HG03025 (cell line): ENCODE data around the gene TAF5.
"Not testable (repeated sequence)": the region's sequence is repeated elsewhere in the genome, so short reads cannot be mapped to it uniquely, and the experiment has no call there.

Source experiments
- ATAC-seq: cut with Tn5 transposase; IDR thresholded peaks from one replicate; pipeline ENCODE4 v1.9.1; 2021; ENCODE audit warnings: mild to moderate bottlenecking, moderate library complexity; ENCODE audit not compliant: unreplicated experiment, low FRiP score

Gene TAF5

DNA sequence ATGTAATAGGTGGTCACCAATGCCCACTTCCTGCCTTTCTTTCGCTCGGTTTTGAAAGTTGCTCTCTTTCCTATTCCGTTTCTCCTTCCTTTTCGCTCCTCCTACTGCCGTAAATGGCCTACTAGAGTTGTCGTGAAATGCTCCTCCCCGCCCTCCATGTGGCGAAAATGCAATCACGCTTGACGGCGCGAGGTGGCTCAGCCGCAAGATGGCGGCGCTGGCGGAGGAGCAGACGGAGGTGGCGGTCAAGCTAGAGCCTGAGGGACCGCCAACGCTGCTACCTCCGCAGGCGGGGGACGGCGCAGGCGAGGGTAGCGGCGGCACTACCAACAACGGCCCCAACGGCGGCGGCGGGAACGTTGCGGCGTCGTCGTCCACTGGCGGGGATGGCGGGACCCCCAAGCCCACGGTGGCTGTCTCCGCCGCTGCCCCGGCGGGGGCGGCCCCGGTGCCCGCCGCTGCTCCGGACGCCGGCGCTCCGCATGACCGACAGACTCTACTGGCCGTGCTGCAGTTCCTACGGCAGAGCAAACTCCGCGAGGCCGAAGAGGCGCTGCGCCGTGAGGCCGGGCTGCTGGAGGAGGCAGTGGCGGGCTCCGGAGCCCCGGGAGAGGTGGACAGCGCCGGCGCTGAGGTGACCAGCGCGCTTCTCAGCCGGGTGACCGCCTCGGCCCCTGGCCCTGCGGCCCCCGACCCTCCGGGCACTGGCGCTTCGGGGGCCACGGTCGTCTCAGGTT is at the start of gene TAF5:
TSS of gene TAF5 (plus strand) at position 195 of the 737 bp plus-strand sequence. CDS start at position 209, 14 bp downstream.
- peak; percentile 56 for ATAC-seq

DNA sequence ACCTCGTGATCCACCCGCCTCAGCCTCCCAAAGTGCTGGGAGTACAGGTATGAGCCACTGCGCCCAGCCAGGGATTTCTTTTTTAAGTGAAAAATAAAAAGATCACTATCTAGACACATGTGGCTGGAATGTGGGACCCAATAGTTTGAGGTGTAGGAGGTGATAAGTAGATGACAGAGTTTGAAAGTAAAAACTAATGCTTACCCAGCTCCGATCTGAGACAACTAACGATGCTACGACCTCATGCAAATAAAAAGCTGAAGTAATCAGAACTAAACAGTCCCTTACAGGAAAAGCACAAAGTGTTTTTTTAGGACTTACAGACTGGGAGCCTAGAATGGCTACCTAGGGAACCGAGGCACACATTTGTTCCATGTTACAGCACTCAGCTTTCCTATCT is 39.9 kb upstream of the TAF5 start:
- no peak for ATAC-seq

DNA sequence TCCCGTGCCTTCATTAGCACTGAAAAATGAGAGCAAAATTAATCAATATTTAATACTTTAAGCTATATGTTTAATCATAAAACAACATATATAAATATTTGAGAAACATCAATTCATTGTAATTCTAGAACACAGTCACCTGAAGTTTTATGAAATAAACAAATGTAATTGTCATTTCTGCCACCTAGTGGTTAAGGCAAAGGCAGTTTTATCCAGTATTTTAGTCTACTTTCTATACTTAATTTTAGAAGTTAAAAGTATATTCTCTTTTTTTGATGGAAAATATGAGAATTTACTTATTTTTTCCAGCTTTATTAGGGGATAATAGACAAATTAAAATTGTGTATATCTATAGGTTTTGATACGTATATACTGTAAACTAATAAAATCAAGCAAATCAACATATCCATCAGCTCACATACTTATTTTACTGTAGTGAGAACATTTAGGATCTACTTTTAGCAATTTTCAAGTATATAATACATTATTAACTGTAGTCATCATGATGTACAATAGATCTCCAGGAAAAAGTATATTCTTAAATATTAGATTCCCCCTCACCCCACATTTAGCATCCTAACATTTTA is 33.7 kb upstream of the TAF5 start:
- ATAC-seq, result no peak

DNA sequence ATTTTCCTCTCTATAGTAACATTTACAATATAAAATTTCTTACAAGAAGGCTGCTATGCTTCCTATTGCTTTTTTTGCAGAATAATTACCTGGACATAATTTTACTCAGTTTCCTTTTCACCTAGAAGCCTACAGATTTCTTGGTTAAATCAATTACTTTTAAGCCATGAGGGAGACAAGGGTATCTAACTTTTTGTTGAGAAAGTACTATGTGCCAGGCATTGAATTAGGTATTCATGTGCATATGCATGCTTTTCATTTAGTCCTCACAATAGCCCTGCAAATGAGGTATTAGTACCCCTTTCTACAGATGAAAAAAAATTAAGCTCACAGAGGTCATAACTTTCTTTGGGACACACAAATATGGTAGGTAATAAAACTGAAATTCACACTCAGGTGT is 33.2 kb upstream of the TAF5 start:
- no peak for ATAC-seq

DNA sequence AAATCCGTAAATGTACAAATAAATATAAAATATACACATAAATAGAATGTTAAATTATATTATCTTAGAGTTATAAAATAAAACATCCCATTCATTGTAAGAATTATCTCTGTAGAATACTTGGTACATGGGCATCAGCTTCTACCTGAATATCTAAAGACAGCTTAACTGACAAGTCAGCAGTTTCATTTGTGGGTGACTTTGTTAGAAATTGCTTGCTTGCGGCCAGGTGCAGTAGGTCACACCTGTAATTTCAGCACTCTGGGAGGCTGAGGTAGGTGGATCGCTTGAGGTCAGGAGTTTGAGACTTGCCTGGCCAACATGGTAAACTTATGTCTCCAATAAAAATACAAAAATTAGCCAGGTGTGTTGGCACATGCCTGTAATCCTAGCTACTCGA is 31.4 kb upstream of the TAF5 start:
- no peak for ATAC-seq

DNA sequence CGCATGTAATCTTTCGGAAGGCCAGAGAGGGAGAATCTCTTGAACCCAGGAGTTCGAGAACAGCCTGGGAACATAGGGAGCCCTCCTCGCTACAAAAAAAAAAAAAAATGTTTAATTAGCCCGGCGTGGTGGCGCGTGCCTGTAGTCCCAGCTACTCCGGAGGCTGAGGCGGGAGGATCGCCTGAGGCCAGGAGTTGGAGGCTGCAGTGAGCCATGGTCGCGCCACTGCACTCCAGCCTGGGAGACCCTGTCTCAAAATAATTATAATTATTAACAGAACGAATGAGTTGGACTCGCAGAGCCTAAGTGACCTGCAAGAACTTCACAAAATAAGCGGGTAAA is 17.6 kb upstream of the TAF5 start:
- ATAC-seq, result no peak

DNA sequence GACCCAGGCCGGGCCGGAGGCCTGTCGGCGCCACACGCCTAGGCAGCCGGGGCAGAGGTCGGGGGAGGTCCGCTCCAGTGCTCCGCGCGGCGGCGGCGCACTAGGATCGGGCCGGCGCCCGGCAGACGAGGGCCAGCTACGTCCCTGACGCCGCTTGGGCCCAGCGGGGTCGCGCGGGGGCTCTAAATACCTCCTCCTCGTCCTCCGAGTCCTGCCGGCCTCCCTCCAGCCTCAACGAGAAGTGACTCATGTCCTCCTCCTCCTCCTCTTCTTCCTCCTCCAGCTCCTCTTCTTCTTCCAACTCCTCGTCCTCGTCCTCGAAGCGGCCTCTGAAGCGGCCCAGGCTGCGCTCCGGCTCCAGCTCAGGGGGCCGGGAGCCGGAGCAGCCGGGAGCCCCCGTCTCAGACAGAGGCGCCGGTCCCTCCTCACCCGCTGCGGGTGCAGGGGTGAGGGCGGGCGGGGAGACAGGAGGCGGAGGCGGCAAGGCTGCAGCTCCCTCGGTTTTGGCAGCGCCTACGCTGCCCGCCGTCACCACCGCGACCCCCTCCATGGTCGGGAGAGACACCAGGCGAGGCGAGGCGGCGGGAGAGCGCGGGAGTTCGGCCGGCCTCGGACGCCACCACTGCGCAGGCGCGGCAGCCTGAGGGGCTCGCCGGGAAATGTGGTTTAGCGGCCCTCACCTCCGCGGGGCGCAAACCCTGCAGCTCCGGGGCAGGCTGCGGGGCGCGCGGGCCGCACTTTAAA is 17.1 kb upstream of the TAF5 start, which contains the start of gene PCGF6:
TSS of gene PCGF6 (minus strand) at position 624 of the 744 bp plus-strand sequence. CDS start at position 550, 74 bp downstream.
- ATAC-seq, result peak; percentile 66

DNA sequence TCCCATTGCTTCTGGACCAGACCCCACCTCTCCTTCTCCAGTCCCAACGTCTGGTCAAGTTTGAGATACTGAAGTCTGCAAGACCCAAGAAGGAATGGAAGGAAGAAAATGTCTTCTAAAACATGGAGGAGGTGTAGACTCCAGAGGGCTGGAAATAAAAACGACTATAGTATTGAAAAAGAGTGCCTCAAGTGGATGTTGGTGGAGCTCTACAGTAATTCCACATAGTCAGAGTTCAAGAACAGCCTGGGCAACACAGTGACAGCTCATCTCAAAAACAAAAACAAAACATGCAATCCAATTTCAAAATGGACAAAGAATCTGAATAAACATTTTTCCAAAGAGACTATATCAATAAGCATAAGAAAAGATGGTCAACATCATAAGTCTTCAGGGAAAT is 14.5 kb upstream of the TAF5 start:
- ATAC-seq, result no peak

DNA sequence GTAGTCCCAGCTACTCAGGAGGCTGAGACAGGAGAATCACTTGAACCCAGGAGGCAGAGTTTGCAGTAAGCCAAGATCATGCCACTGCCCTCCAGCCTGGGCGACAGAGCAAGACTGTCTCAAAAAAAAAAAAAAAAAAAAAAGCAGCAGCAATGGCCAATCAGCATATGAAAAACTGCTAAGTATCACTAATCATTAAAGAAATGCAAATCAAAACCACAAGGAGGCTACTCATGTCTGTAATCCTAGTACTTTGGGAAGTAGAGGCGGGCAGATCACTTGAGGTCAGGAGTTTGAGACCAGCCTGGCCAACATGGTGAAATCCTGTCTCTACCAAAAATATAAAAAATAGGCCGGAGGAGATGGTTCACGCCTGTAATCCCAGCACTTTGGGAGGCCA is 13.2 kb upstream of the TAF5 start:
- not testable (repeated sequence) for ATAC-seq

DNA sequence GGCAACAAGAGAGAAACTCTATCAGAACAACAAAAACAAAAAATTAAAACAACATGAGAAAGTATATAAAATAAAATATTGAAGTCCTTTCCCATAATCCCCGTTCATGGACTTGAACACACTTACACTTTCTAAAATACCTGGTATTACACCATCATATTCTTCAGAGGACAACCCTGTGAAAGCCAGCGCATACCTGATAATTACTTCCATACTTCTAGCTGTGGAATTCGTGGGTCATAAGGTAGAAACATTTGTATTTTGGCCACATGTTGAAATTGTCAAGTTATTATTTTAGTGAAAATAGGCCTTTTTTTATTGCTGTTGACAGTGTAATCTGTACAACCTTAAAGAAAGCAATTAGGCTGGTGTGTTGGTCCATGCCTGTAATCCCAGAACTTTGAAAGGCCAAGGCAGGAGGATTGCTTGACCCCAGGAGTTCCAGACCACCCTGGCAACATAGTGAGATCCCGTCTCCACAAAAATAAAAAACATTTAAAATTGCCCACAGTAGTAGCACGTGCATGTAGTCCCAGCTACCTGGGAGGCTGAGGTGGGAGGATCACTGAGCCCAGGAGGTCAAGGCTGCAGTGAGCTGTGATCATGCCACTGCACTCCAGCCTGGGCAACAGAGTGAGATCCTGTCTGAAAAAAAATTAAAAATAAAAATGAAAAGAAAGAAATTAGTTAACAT is 11.7 kb upstream of the TAF5 start:
- no peak for ATAC-seq

DNA sequence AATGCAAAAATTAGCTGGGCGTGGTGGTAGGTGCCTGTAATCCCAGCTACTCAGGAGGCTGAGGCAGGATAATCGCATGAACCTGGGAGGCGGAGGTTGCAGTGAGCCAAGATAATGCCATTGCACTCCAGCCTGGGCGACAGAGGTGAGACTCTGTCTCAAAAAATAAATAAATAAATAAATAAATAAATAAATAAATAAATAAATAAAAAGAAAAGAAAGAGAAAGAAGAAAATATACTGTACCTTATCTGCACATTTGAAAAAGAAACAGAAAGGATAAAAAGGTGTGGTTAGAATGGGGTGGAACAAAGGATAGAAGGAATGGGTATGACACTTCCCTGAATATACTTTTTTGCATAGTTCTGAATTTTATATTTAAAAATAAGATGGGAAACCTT is 8.3 kb upstream of the TAF5 start:
- not testable (repeated sequence) for ATAC-seq

DNA sequence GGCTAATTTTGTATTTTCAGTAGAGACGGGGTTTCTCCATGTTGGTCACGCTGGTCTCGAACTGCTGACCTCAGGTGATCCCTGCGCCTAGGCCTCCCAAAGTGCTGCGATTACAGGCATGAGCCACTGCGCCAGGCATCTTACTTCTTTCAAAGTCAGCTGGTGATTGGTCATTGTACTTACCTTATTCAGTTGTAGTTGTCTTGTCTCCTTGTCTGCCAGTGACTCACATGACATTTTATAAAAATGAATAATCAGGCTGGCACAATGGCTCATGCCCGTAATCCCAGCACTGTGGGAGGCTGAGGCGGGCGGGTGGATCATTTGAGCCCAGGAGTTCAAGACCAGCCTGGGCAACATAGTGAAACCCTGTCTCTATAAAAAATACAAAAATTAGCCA is 7.0 kb upstream of the TAF5 start:
- ATAC-seq, result not testable (repeated sequence)

DNA sequence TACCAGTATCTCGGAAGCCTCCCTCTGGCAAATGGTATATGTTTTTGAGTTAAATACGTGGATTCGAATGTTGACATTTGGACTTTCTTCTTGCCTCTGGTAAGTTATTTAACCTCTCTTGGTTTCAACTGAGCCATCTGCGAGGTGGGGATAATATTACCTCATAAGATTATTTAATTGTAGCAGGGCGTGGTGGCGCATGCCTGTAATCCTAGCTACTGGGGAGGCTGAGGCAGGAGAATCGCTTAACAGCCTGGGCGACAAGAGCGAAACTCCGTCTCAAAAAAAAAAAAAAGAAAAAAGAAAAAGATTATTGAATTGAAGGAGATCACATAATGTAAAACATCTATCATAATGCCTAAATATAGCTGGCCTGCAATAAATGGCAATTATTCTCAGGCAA is 396 bp upstream of the TAF5 start:
- no peak for ATAC-seq

DNA sequence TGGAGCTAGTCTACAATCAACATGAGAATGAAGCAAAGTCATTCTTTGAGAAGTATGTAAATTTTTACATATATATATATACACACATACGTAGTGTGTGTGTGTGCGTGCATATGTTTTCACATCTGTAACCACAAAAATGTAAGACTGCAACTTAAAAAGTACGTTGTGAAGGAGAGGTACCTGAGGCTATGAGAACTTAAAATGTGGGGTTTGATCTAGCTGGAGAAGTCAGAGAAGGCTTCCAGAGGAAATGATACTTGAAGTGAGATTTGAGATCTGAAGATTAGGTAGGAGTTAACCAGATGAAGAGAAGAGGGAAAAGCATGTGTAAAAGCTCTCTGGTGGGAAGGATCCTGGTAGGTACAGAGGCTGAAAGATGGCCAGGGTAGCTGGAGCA is 5.8 kb downstream of the TAF5 start:
- ATAC-seq, result no peak

DNA sequence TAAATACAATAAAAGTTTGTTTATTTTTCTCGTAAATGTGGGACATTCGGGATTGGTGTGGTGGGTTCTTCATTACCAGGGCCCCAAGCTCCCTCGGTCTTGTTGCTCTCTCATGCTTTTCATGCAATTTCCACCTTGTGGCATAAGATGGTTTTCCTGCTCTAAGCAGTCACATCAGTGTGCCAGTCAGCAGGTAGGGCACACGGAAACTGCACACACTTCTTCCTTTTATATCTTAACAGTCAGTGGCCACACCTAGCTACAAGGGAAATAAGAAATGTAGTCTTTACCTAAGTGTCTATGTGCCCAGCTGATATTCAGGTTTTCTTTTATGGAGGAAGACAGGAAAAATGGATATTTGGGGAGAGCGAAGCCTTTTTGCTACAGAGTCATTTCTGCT is 6.5 kb downstream of the TAF5 start:
- ATAC-seq, result no peak

DNA sequence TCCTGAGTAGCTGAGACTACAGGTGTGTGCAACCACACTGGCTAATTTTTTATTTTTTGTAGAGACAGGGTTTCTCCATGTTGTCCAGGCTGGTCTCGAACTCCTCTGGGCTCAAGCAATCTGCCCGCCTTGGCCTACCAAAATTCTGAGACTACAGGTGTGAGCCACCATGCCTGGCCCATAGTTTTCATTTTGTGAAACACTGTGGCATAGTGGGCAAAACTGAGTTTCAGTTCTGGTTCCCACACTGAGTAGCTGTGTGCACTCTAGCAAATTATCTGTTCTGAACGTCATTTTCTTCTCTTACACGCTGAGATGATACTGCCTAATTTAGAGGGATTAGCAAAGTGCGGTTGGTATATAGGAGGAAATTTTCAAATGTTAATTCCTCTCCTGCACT is 15.0 kb downstream of the TAF5 start:
- no peak for ATAC-seq

DNA sequence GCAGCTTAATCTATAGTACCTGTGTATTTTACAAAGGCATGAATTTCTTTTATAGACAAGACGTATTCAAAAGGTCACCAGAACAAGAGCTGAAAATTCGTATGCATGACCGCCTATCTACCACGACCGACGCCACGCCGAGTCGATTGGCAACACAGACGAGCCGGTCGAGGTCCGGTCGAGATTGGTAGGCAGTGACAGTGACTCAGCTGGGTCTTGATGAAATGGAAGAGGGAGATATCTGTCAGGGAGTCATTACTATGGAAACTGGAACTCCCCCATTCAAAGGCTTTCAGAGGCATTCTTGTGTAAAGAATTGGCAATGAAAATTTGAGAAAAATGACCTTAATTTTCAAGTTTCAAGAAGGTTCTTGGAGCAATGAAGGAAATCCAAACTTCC is 26.4 kb downstream of the TAF5 start:
- no peak for ATAC-seq

DNA sequence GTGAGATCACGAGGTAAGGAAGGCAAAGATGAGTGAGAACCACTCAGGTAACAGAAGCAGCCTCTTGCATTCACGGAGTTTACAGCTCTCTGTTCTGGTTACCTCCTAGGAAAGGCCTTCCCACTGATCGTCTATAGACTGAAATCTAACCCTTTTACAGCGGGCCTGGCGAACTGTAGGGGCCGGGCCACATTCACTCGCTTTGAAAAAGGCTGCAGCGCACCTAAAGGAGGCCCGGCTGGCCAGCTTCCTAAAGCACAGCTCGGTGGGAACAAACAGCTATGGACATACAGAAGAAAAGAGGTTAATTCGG is 27.9 kb downstream of the TAF5 start:
- no peak for ATAC-seq

DNA sequence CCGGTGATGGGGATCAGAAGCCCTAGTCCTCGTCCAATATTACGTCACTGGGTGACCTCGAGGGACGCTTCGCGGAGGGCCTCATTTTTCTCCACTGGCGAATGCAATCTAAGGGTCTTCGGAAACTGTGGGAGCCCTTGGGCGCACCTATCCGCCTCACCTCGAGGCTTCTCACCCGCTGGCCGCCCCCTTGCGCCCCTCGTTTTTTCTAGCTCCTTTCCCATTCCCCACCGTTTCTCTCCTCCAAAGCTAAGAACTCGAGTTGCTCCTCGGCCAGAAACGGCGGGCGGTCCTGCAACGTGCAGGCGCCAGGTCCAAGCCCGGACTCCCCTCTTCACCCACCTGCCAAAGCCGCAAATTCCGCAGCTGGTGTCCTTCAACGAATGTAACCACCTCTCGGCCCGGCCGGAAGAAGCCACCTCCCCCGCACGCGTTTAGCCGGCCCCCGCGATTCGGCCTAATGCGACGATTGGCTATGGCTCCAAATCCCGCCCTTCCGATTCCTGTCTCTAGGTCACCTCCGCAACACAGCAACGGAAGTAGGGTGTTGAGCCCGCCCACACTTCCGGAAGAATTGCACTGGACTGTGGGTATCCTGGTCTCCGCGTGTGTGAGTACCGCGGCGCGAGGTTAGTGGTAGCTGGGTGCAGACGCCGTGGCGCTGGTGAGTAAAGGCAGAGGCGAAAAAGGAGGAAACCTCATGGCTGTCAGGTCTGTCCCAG is 28.5 kb downstream of the TAF5 start, which contains the start of the genes ATP5MK and PDCD11:
TSS of gene ATP5MK (minus strand) at position 409 of the 722 bp plus-strand sequence. CDS start 4,018 bp downstream, outside the sequence.
TSS of gene PDCD11 (plus strand) at position 560 of the 722 bp plus-strand sequence. CDS start 1,801 bp downstream, outside the sequence.
- ATAC-seq, result peak; percentile 97

DNA sequence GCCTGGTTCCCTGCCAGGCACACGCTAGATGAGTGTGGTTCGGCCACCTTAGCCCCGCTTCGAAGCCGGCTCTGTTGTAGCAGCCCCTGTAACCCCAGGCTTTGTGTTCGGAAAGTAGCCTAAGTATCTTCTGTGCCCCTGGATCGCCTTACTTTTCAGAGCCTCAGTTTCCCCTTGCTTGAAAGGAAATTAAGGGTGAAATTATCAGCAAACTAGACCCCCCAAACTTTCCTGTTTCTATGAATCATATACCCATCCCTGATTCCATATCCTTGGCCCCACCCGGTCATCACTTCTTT is 29.0 kb downstream of the TAF5 start:
- ATAC-seq, result no peak
